Transverse colon (tissue), 4 donors: ENCODE measurements around the gene THAP9.

Source experiments
- CTCF ChIP-seq, 5 experiments: fragments of 200-600 bp in 3 of 5; fragments of 450-650 bp in 2 of 5; sonication (generic) in 3 of 5; IDR thresholded peaks; 1 replicate in 2 of 5; 2 replicates in 3 of 5; pipeline ENCODE4 v1.5.1; 2016 to 2017; ENCODE audit warnings: antibody characterized with exemption in 5 of 5, inconsistent platforms in 3 of 5, mild to moderate bottlenecking in 2 of 5, moderate library complexity in 1 of 5
- EP300 ChIP-seq: sonication (generic); formaldehyde crosslinking; IDR thresholded peaks from one replicate; pipeline ENCODE4 v1.6.1; 2017; ENCODE audit warnings: antibody characterized with exemption, low read depth
- POLR2A ChIP-seq: fragments of 450-650 bp; IDR thresholded peaks from one replicate; pipeline ENCODE4 v1.6.1; 2016; ENCODE audit warnings: antibody characterized with exemption, mild to moderate bottlenecking, moderate library complexity
- POLR2AphosphoS5 ChIP-seq, 3 donors: sonication (generic); formaldehyde crosslinking; IDR thresholded peaks; one replicate each; pipeline ENCODE4 v1.6.1; 2016; ENCODE audit warnings: antibody characterized with exemption in 3 of 3

GRCh38 chr4:82909326-82909725, 8.8 kb downstream of the THAP9 start:
- no peak for TF ChIP-seq POLR2AphosphoS5 (IDR thresholded peaks at IDR 0.05)
- TF ChIP-seq CTCF (IDR thresholded peaks at IDR 0.05) = no peak
- TF ChIP-seq POLR2A = no peak
- no peak for TF ChIP-seq EP300
